GM19099 (cell line): ENCODE data around the gene GNAI3.

Experiments
- POLR2A ChIP-seq: IDR thresholded peaks from 3 replicates; pipeline ENCODE4 v1.6.1; 2011; ENCODE audit warnings: low read depth; ENCODE audit not compliant: insufficient read length; ENCODE audit errors: extremely low read depth

The GNAI3 gene

DNA sequence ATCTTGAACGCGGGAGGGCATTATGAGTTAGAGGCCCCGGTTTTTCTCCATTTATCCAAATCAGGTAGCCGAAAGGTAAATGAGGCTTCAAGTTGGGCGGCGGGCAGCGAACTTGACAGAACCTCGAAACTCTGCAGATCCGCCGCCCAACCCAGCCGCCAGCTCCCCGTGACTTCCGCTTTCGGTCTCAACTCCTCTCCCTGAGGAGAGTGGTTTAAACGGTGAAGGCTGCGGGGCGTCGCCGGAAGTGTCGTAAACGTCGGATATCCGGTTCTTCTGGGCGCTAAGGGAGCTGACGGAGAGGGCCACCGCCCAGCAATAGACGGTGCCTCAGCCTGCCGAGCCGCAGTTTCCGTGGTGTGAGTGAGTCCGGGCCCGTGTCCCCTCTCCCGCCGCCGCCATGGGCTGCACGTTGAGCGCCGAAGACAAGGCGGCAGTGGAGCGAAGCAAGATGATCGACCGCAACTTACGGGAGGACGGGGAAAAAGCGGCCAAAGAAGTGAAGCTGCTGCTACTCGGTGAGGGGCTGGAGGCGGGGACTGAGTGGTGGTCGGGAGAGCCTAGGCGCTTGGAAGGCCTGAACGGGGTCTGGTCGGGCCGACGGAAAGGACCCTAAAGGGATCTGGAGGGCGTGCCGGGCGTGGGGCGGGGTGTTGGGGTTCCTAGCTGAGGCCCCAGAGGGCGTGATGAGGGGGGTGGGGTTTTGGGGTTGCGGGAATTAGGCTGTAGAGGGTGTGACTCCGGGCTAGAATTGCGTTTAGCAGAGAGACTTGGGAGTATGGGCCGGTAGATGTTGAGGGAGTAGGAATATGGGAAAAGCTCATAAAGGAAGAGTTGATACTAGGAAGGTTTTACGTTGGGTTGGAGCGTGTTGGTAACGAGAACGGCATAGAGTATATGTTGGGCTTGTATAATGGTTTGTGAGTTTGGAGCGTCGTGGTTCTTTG, at the start of gene GNAI3:
Gene GNAI3, plus strand, starts transcription at position 295 of the 947 bp plus-strand sequence. Its CDS starts 106 bp downstream, at position 401.
- TF ChIP-seq POLR2A = peak; percentile 91

DNA sequence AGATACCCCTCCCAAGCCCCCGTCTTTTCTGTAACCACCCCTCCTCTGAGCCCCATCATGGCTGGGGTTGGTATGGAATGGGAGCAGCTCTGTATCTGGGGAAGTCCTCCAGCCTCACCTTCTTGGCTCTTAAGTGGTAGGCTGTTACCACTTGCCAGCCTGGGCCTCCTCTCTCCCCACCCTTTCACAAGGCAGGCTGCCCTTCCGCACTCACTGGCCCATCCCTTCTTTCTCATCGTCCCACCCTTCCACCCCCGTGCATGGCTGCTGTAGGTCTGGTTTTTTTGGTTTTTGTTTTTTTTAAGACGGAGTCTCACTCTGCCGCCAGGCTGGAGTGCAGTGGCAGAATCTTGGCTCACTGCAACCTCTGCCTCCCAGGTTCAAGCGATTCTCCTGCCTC, 49.3 kb upstream of the GNAI3 start:
- no peak for TF ChIP-seq POLR2A

DNA sequence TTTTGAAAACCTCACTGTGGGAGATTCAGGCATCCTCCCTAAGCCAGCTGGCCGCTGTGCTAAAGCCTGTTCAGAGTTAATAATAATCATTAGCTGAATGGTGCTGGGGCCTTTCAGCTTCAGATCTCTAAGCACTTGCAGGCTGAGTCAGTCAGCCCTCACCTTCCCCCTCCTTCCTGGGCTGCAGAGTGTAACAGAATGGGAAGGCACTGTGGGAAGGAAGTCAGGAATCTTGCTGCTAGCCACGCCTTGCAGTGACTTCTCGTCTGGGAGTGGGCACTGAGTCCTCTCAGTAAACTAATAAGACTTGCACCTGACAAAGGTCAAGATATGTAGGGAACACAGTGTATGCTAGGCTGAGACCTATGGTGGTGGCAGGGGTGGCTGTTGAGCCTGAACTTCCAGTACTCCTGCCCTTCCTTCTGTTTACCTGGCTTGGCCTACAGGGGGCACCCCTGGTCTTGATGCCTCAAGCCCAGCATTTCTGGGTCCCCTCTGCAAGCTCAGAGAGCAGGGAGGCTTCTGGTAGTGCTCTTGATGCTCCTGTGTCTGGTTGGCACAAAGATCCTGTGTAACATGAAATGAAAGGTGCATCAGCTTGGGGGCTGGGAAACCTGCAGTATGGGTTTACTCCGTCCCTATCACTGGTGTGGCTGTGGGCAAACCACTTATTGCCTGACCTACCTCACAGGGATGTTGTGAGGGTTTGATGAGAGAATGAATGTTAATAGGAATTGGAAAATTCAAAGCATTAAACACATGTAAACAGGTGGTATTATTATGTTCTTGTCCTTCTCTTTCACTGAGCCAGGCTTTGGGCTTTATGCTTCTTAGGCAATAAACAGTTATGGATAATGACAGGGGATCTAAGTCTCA, 48.5 kb upstream of the GNAI3 start:
- no peak for TF ChIP-seq POLR2A

- no peak for TF ChIP-seq POLR2A
These were observed 47.5 kb upstream of the GNAI3 start for GRCh38 chr1:109500941-109501381.

GRCh38 chr1:109501644-109502363, 46.6 kb upstream of the GNAI3 start:
- no peak for TF ChIP-seq POLR2A

DNA sequence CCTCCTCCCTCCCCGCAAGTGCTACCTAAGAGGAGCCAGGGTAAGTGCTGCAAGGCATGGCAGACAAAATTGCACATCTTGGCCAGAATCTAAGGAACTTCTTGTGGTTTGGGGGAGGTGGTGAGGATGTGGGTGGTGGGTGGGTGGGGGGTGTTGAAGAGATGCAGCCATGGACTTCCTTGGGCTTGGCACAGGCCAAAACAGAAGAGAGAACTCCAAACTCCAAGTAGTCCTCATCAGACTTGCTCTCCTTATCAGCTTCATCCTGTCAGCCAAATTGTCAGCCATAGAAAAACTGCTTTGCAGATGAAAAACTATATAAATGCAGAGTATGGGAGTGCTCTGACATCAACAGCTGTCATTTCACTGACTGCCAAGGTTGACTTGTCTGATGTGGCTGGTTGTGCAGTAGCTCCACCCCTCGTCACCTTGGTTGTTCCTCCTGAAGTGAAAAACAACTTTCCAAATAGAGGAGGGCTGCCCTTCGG, 46.0 kb upstream of the GNAI3 start:
- TF ChIP-seq POLR2A = no peak

- no peak for TF ChIP-seq POLR2A
These were observed 44.5 kb upstream of the GNAI3 start for GRCh38 chr1:109503935-109504334.

- no peak for TF ChIP-seq POLR2A
These were observed 43.4 kb upstream of the GNAI3 start for GRCh38 chr1:109504974-109505373.

DNA sequence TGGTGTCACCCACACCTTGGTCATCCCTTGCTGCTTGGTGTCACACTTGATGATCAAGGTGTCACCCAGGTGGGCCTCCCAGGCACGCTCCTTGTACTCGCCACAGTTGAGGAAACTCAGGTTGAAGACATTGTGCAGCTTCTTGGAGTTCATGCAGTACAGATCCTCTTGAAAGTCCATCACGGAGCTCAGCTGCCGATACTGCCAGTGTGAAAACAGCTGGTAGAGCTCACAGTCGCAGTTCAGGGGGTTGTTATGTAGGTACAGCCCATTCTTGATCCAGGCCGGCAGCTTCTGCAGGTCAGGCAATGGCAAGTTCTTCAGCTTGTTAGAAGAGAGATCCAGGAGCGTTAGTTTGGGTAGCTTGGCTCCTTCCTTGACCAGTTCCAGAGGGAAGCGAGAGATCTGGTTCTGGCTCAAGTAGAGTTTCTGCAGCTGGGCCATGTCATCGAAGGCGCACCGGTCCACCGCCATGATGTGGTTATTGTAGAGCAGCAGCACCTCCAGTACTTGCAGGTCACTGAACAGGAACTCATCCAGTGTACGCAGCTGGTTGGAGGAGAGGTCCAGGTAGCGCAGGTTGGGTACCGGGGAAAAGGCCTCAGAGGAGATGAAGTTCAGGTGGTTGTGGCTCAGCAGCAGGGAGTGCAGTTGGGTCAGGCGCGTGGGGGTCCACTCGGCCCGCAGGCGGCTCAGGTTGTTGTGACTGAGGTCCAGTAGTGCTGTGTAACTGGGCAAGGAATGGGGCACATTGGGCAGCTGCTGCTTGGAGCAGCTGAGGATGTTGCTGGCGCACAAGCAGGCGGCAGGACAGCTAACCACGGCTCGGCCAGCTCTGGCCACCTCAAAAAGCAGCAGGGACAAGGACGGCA, 40.2 kb upstream of the GNAI3 start:
- no peak for TF ChIP-seq POLR2A

DNA sequence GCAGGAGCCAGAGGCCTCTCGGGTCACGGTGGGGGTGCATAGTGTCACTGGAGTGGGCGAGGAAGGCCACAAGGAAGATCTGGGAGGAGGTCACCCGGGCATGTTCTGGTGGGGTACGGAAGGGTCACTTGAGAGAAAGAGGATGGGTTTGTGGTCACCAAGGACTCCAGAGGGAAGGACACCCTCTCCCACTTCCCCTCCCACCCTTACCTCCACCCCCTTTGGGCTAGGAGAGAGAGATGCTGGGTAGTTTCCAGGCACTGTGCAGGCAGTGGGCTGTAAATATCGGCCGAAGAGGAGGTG, 39.6 kb upstream of the GNAI3 start:
- no peak for TF ChIP-seq POLR2A

DNA sequence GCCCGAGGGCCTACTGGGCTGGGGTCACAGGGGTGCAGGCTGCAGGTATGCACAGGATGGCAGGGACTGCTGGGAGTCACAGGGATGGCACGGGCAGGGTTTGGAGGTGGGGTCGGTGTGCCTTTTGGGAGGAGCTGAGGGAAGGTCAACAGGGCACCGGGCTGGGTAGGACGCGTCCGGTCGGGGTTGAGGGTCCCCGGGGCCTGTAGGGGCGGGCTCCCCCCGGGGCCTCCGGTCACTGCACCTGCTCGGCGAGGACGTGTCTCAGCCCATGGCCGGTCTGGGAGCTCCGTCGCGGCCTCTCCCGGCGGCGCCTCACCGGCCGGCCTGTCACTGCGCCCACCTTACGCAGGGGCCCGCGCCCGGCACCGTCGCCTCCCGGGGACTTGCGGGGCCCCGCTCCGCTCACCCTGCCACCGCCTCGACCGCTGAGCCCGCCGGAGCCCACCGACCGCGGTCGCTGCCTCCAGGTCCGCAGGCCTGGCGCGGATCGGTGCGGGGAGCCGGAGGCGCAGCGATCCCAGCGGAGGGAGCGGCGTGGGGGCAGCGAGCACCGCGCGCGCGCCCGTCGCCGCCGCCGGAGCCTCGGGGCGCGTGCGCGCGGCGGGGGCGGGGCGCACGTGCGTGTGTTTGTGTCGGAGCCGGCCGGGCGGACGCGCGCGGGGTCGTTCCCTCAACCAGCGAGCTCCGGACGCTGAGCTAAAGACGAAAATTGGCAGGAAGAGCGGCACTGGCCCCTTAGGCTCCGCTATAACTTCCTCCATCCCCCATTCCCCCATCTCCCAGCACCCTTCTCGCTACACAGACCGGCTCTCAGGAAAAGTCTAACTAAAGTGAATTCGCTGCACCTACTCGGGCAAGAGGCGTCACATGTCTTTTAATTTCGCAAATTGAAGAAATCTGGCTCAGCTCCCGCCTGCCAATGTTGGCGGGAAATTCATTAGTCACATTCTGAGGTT, 39.0 kb upstream of the GNAI3 start, which contains the start of gene AMIGO1:
Gene AMIGO1, minus strand, starts transcription at position 552 of the 959 bp plus-strand sequence. CDS start 815 bp downstream, outside the sequence.
- TF ChIP-seq POLR2A = peak; percentile 39

DNA sequence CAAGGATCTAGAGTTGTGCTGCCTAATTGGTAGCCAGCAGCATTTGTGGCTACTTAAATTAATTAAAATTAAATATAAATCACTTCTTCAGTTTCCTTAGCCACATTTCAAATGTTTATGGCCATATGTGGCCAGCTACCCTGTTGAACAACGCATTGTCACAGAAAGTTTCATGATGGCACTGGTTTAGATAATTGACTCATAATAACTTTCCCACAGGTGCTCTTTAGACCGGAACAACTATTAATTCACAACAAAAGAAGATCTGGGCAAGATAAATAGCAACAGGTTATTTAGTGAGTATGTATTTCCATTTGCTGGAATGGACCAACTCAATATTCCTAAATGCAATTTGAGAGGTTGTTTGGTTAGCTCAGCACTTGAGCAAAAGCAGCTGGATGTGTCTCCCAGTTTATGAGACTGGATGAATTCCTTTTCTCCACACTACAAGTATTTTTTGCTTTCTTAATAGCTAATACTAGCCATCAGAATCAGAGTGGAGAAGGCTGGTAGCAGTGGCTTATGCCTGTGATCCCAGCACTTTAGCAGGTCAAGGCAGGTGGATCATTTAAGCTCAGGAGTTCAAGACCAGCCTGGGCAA, 35.2 kb upstream of the GNAI3 start:
- TF ChIP-seq POLR2A = no peak
